SK-N-SH treated with all-trans-retinoic acid at 6 μM for 48 hours (cell line): ENCODE measurements around the gene ERG.

Source experiments
- ARNTL ChIP-seq: fragments of 450-650 bp; formaldehyde crosslinking; IDR thresholded peaks from 2 replicates; pipeline ENCODE4 v1.5.0; 2020; ENCODE audit warnings: low read depth, mild to moderate bottlenecking, moderate library complexity, borderline replicate concordance
- CREB5 ChIP-seq: fragments of 250-450 bp; sonication (Bioruptor Pico); IDR thresholded peaks from 2 replicates; pipeline ENCODE4 v1.5.1; 2020; ENCODE audit warnings: low read depth, mild to moderate bottlenecking, moderate library complexity
- CSRNP3 ChIP-seq: fragments of 250-450 bp; sonication (Bioruptor Pico); IDR thresholded peaks from 2 replicates; pipeline ENCODE4 v1.5.1; 2021; ENCODE audit warnings: mild to moderate bottlenecking, moderate library complexity
- ESRRG ChIP-seq: fragments of 250-450 bp; sonication (Bioruptor Pico); IDR thresholded peaks from 2 replicates; pipeline ENCODE4 v1.6.1; 2021; ENCODE audit warnings: mild to moderate bottlenecking
- OSR1 ChIP-seq: fragments of 250-450 bp; sonication (Bioruptor Pico); IDR thresholded peaks from 2 replicates; pipeline ENCODE4 v1.8.0; 2022; ENCODE audit warnings: moderate library complexity, mild to moderate bottlenecking, inconsistent platforms
- PATZ1 ChIP-seq: fragments of 250-450 bp; sonication (Bioruptor Pico); IDR thresholded peaks from 2 replicates; pipeline ENCODE4 v1.8.0; 2020; ENCODE audit warnings: mild to moderate bottlenecking, moderate library complexity, borderline replicate concordance
- POU6F1 ChIP-seq: fragments of 250-450 bp; sonication (Bioruptor Pico); IDR thresholded peaks from 2 replicates; pipeline ENCODE4 v1.8.0; 2021; ENCODE audit warnings: low read depth, mild to moderate bottlenecking, moderate library complexity, borderline replicate concordance
- RARB ChIP-seq: fragments of 250-450 bp; sonication (Bioruptor Pico); IDR thresholded peaks from 2 replicates; pipeline ENCODE4 v1.8.0; 2021; ENCODE audit warnings: mild to moderate bottlenecking, moderate library complexity
- TSHZ2 ChIP-seq: fragments of 250-450 bp; sonication (Bioruptor Pico); IDR thresholded peaks from 2 replicates; pipeline ENCODE4 v1.5.0; 2020; ENCODE audit warnings: mild to moderate bottlenecking, moderate library complexity
- ZC3H10 ChIP-seq: fragments of 250-450 bp; sonication (Bioruptor Pico); IDR thresholded peaks from 2 replicates; pipeline ENCODE4 v1.5.1; 2021; ENCODE audit warnings: mild to moderate bottlenecking, moderate library complexity
- ZFP3 ChIP-seq: fragments of 250-450 bp; sonication (Bioruptor Pico); IDR thresholded peaks from 2 replicates; pipeline ENCODE4 v1.5.0; 2020; ENCODE audit warnings: mild to moderate bottlenecking, moderate library complexity

GRCh38 chr21:38430401-38430984 is 67.8 kb downstream of the ERG start:
- no peak for TF ChIP-seq OSR1
- no peak for TF ChIP-seq RARB (CRISPR knock-in tag)
- TF ChIP-seq ESRRG = no peak
- TF ChIP-seq PATZ1 = no peak
- TF ChIP-seq CREB5 (CRISPR knock-in tag) = no peak
- no peak for TF ChIP-seq ZC3H10 (CRISPR knock-in tag)
- no peak for TF ChIP-seq ARNTL
- TF ChIP-seq ZFP3 (CRISPR knock-in tag) = no peak
- no peak for TF ChIP-seq CSRNP3 (CRISPR knock-in tag)
- no peak for TF ChIP-seq POU6F1
- no peak for TF ChIP-seq TSHZ2 (CRISPR knock-in tag)
